K562 (cell line): Measurements from ENCODE around the gene ASB18. TPM values are rescaled to one million over a fixed set of nuclear protein-coding genes. Genes with fewer than 3 reads are reported as not detected.

Experiments
- ATAC-seq: fragments of 200-7000 bp; cut with Tn5 transposase; 3 replicates; pipeline ENCODE4 v1.9.1; 2020; ENCODE audit warnings: moderate library complexity
- BruUV-seq: library from RNA; stranded (reverse); fragments of 400-500 nt; replicated peaks from 2 replicates; lab custom pipeline; 2021; lab: Mats Ljungman, UMichigan
- CTCF ChIA-PET: fragments of 300-600 bp; formaldehyde crosslinking; extraction: SDS; loops from one replicate; lab custom pipeline; 2021; ENCODE audit warnings: low intra/inter-chr PET ratio; lab: Yijun Ruan, JAX
- POLR2A ChIA-PET: fragments of 300-600, 350-650 bp; sonication (Branson Sonifier 250); formaldehyde crosslinking; extraction: SDS; loops from one replicate; lab custom pipeline; 2021; ENCODE audit warnings: antibody characterized with exemption, inconsistent platforms; lab: Yijun Ruan, JAX
- DNase-seq, 4 experiments: peaks; one replicate each; pipeline versions ENCODE4 v3.0.0 to v3.0.0-alpha.2; 2011 to 2018; ENCODE audit warnings: low spot score in 3 of 4, mixed read lengths in 3 of 4; ENCODE audit errors: extremely low read depth in 1 of 4
- FAIRE-seq: peaks from 2 replicates; lab custom pipeline; 2011; peaks lifted over from hg19 to GRCh38; lab: Jason Lieb, UNC
- H2AFZ ChIP-seq: 2 replicates; pipeline ENCODE4 v1.6.0; 2011; ENCODE audit warnings: low read depth, low read length, control low read depth, inconsistent platforms
- H3K27ac ChIP-seq: fragments of 200-600 bp; 3 replicates; pipeline ENCODE4 v1.8.0; 2011; ENCODE audit warnings: low read depth, mild to moderate bottlenecking, control low read depth, inconsistent platforms, low read length, moderate library complexity, mixed read lengths; ENCODE audit errors: extremely low read depth
- H3K27me3 ChIP-seq, 2 experiments: fragments of 300-600 bp in 1 of 2; 2 replicates in 1 of 2; 3 replicates in 1 of 2; pipeline versions ENCODE4 v1.6.0 to v1.8.0; 2011; ENCODE audit warnings: inconsistent platforms in 2 of 2, low read length in 2 of 2, mild to moderate bottlenecking in 1 of 2, mixed read lengths in 1 of 2, moderate library complexity in 1 of 2; ENCODE audit not compliant: control insufficient read depth in 2 of 2, insufficient read depth in 2 of 2
- H3K36me3 ChIP-seq: fragments of 300-600 bp; 3 replicates; pipeline ENCODE4 v1.8.0; 2011; ENCODE audit warnings: mild to moderate bottlenecking, low read length, inconsistent platforms; ENCODE audit not compliant: control insufficient read depth, insufficient read depth
- H3K4me1 ChIP-seq, 2 experiments: fragments of 200-600 bp in 1 of 2; replicated peaks in 1 of 2; 2 replicates in 1 of 2; 3 replicates in 1 of 2; pipeline versions ENCODE4 v1.5.1 to v1.8.0; 2011; ENCODE audit warnings: inconsistent platforms in 2 of 2, low read length in 2 of 2, mild to moderate bottlenecking in 1 of 2, mixed read lengths in 1 of 2, moderate library complexity in 1 of 2; ENCODE audit not compliant: control insufficient read depth in 2 of 2, insufficient read depth in 2 of 2
- H3K4me2 ChIP-seq: 2 replicates; pipeline ENCODE4 v1.6.1; 2011; ENCODE audit warnings: low read length, control low read depth, inconsistent platforms, mixed read lengths; ENCODE audit not compliant: insufficient read depth
- H3K4me3 ChIP-seq: fragments of 200-600 bp; sonication (generic), shearing (Covaris generic); 2 replicates; pipeline ENCODE4 v1.5.1; 2016; ENCODE audit warnings: control low read depth, inconsistent platforms
- H3K79me2 ChIP-seq: fragments of 200-600 bp; 3 replicates; pipeline ENCODE4 v1.8.0; 2011; ENCODE audit warnings: low read length, inconsistent platforms; ENCODE audit not compliant: control insufficient read depth, insufficient read depth
- H3K9ac ChIP-seq, 2 experiments: 2 replicates each; pipeline versions ENCODE4 v1.6.0 to v1.6.1; 2011; ENCODE audit warnings: low read depth in 2 of 2, low read length in 2 of 2, control low read depth in 1 of 2, inconsistent platforms in 1 of 2, mild to moderate bottlenecking in 1 of 2, mixed read lengths in 1 of 2; ENCODE audit not compliant: insufficient read depth in 1 of 2
- H3K9me1 ChIP-seq: one replicate; pipeline ENCODE4 v1.6.0; 2011; ENCODE audit warnings: inconsistent platforms, mild to moderate bottlenecking, low read length, moderate library complexity; ENCODE audit not compliant: control insufficient read depth, insufficient read depth
- H3K9me3 ChIP-seq: replicated peaks from 2 replicates; pipeline ENCODE4 v1.5.1; 2011; ENCODE audit warnings: low read depth, low read length, inconsistent platforms; ENCODE audit not compliant: control insufficient read depth, insufficient read depth
- H4K20me1 ChIP-seq: replicated peaks from 2 replicates; pipeline ENCODE4 v1.6.1; 2011; ENCODE audit warnings: low read length, inconsistent platforms, mixed read lengths; ENCODE audit not compliant: control insufficient read depth, insufficient read depth
- CCAR2 ChIP-seq: fragments of 200-400 bp; formaldehyde crosslinking; IDR thresholded peaks from 2 replicates; pipeline ENCODE4 v1.6.1; 2017; ENCODE audit warnings: mild to moderate bottlenecking, low read depth, low read length
- DNMT1 ChIP-seq: fragments of 450-650 bp; IDR thresholded peaks from 2 replicates; pipeline ENCODE4 v1.6.1; 2016; ENCODE audit warnings: antibody characterized with exemption, mild to moderate bottlenecking
- GTF2E2 ChIP-seq: fragments of 200-800 bp; sonication (Bioruptor generic); IDR thresholded peaks from 2 replicates; pipeline ENCODE4 v1.6.1; 2016; ENCODE audit warnings: missing genetic modification characterization, missing compliant biosample characterization
- KLF16 ChIP-seq: IDR thresholded peaks from 2 replicates; pipeline ENCODE4 v1.6.1; 2016; ENCODE audit warnings: antibody characterized with exemption
- TFAM ChIP-seq: fragments of 250-450 bp; sonication (Bioruptor Pico); conservative IDR thresholded peaks from 2 replicates; pipeline ENCODE4 v1.5.0; 2021; ENCODE audit warnings: mild to moderate bottlenecking, moderate library complexity
- ZBTB5 ChIP-seq: fragments of 450-650 bp; IDR thresholded peaks from 2 replicates; pipeline ENCODE4 v1.6.1; 2017; ENCODE audit warnings: antibody characterized with exemption
- ZNF584 ChIP-seq: fragments of 200-800 bp; sonication (Bioruptor generic); IDR thresholded peaks from 2 replicates; pipeline ENCODE4 v1.6.1; 2016; ENCODE audit warnings: low read depth, mild to moderate bottlenecking, missing genetic modification characterization, missing compliant biosample characterization
- WGBS: fragments of 100-300 bp; shearing (Covaris generic); methylation state at CpG from one replicate; pipeline ENCODE4 v1.1.6; 2016; ENCODE audit warnings: low coverage, mixed read lengths; ENCODE audit not compliant: insufficient coverage; ENCODE audit errors: missing lambda C conversion rate; 5-methylcytosine and 5-hydroxymethylcytosine counted together
- in situ Hi-C: fragments of 300-500 bp; cut with MboI; formaldehyde crosslinking; loops from 4 replicates; pipeline ENCODE4 v1.15.0; 2018; ENCODE audit warnings: inconsistent platforms, mixed read lengths
- intact Hi-C: fragments of 100-400 bp; cut with micrococcal nuclease; formaldehyde crosslinking; loops from 2 replicates; pipeline ENCODE4 v1.14.2; 2022
- polyA plus RNA-seq, 8 experiments: library from polyadenylated mRNA; depleted of rRNA in 4 of 8; stranded (reverse) in 5 of 8; unstranded in 3 of 8; fragments of >200 nt; fragmentation: Nextera tagmentation in 2 of 8; fragmentation: Illumina TruSeq in 1 of 8; extraction: Ambion mirVana in 2 of 8; extraction: Trizol in 1 of 8; gene quantifications; 2 replicates each; pipeline versions ENCODE4 v1.2.1 to v1.2.3, GENCODE V29; 2011 to 2014; ENCODE audit warnings: inconsistent platforms in 1 of 8, missing spikeins in 1 of 8
- total RNA-seq, 7 experiments: library from RNA; depleted of rRNA in 6 of 7; stranded (reverse); fragments of >200 nt in 6 of 7; fragmentation: Illumina TruSeq in 2 of 7; extraction: Trizol in 2 of 7; gene quantifications; 2 replicates each; pipeline versions ENCODE4 v1.2.1 to v1.2.3, GENCODE V29; 2011 to 2021; ENCODE audit warnings: low replicate concordance in 1 of 7
- TF ChIP-seq, protein P1 (sequence below): sonication (generic); formaldehyde crosslinking; IDR thresholded peaks from 2 replicates; pipeline ENCODE4 v1.4.0; 2020; ENCODE audit warnings: mild to moderate bottlenecking, missing genetic modification reagents
- TF ChIP-seq, protein P2 (sequence below): fragments of 250-450 bp; sonication (Bioruptor Pico); IDR thresholded peaks from 2 replicates; pipeline ENCODE4 v1.8.0; 2021; ENCODE audit warnings: moderate library complexity, mild to moderate bottlenecking, inconsistent platforms
- TF ChIP-seq, protein P3 (sequence below): sonication (generic); formaldehyde crosslinking; IDR thresholded peaks from 2 replicates; pipeline ENCODE4 v1.8.0; 2022; ENCODE audit warnings: mild to moderate bottlenecking, missing genetic modification reagents

ASB18 gene
- total and polyA plus RNA-seq, 9 of the 15 experiments (the other 6 are each of a cell fraction or from before 2014, with no cell fraction given) = not detected

DNA sequence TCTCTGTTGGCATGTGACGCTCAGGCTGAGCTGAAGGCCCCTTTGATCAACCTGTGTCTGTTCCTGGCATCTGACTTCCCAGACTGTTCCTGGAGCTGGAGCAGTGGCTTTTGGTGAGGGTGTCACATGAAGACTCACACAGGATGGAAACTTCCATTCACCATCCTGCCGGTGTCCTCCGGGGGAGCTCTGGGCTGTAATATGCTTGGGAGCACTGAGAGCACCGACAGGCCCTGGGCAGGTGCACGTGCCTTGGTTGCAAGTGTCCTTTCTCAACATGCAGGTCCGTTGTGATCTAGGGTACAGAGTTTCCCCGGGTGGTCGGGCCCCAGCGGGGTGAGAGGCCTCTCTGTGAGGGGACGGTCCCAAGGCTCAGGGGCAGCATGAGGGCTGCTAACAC lies 71.2 kb downstream of the ASB18 start:
- BruUV-seq = no TSS peak
- TF ChIP-seq DNMT1 (no peak), ZNF584 (CRISPR knock-in tag) (no peak), CCAR2 (no peak), TFAM (no peak), ZBTB5 (no peak), GTF2E2 (tag) (no peak), KLF16 (no peak)
- TF ChIP-seq, protein P1, sequence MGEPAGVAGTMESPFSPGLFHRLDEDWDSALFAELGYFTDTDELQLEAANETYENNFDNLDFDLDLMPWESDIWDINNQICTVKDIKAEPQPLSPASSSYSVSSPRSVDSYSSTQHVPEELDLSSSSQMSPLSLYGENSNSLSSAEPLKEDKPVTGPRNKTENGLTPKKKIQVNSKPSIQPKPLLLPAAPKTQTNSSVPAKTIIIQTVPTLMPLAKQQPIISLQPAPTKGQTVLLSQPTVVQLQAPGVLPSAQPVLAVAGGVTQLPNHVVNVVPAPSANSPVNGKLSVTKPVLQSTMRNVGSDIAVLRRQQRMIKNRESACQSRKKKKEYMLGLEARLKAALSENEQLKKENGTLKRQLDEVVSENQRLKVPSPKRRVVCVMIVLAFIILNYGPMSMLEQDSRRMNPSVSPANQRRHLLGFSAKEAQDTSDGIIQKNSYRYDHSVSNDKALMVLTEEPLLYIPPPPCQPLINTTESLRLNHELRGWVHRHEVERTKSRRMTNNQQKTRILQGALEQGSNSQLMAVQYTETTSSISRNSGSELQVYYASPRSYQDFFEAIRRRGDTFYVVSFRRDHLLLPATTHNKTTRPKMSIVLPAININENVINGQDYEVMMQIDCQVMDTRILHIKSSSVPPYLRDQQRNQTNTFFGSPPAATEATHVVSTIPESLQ (CRISPR knock-in tag) = no peak
- TF ChIP-seq, protein P2, sequence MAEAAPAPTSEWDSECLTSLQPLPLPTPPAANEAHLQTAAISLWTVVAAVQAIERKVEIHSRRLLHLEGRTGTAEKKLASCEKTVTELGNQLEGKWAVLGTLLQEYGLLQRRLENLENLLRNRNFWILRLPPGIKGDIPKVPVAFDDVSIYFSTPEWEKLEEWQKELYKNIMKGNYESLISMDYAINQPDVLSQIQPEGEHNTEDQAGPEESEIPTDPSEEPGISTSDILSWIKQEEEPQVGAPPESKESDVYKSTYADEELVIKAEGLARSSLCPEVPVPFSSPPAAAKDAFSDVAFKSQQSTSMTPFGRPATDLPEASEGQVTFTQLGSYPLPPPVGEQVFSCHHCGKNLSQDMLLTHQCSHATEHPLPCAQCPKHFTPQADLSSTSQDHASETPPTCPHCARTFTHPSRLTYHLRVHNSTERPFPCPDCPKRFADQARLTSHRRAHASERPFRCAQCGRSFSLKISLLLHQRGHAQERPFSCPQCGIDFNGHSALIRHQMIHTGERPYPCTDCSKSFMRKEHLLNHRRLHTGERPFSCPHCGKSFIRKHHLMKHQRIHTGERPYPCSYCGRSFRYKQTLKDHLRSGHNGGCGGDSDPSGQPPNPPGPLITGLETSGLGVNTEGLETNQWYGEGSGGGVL (CRISPR knock-in tag) = no peak
- TF ChIP-seq, protein P3, sequence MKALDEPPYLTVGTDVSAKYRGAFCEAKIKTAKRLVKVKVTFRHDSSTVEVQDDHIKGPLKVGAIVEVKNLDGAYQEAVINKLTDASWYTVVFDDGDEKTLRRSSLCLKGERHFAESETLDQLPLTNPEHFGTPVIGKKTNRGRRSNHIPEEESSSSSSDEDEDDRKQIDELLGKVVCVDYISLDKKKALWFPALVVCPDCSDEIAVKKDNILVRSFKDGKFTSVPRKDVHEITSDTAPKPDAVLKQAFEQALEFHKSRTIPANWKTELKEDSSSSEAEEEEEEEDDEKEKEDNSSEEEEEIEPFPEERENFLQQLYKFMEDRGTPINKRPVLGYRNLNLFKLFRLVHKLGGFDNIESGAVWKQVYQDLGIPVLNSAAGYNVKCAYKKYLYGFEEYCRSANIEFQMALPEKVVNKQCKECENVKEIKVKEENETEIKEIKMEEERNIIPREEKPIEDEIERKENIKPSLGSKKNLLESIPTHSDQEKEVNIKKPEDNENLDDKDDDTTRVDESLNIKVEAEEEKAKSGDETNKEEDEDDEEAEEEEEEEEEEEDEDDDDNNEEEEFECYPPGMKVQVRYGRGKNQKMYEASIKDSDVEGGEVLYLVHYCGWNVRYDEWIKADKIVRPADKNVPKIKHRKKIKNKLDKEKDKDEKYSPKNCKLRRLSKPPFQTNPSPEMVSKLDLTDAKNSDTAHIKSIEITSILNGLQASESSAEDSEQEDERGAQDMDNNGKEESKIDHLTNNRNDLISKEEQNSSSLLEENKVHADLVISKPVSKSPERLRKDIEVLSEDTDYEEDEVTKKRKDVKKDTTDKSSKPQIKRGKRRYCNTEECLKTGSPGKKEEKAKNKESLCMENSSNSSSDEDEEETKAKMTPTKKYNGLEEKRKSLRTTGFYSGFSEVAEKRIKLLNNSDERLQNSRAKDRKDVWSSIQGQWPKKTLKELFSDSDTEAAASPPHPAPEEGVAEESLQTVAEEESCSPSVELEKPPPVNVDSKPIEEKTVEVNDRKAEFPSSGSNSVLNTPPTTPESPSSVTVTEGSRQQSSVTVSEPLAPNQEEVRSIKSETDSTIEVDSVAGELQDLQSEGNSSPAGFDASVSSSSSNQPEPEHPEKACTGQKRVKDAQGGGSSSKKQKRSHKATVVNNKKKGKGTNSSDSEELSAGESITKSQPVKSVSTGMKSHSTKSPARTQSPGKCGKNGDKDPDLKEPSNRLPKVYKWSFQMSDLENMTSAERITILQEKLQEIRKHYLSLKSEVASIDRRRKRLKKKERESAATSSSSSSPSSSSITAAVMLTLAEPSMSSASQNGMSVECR (CRISPR knock-in tag) = no peak
- TF ChIP-seq, all 486 proteins: peak for 0
- no peak overlapping the region for H3K4me3 ChIP-seq
- no peak overlapping the region for H3K27ac ChIP-seq
- in situ Hi-C loops = no loop called here
- H3K27me3 ChIP-seq = peaks cover 0 to 25% of the 10 kb centered on the region in 2 experiments; a peak in 2 of 5 replicates
- no peaks in the 10 kb centered on the region for H3K36me3 ChIP-seq
- H3K9me1 ChIP-seq = no peaks in the 10 kb centered on the region
- H3K9ac ChIP-seq = no peak overlapping the region
- POLR2A ChIA-PET = no interaction called here
- no peaks in the 10 kb centered on the region for H4K20me1 ChIP-seq
- no peak overlapping the region for H2AFZ ChIP-seq
- no peak for ATAC-seq
- CTCF ChIA-PET = no interaction called here
- intact Hi-C loops = no loop called here
- H3K4me2 ChIP-seq = no peak overlapping the region
- FAIRE-seq = no peak
- no peaks in the 10 kb centered on the region for H3K79me2 ChIP-seq
- WGBS = 5% methylated on average over 8 of the region's 10 CpGs
- H3K4me1 ChIP-seq = no peaks in the 10 kb centered on the region
- no peak for DNase-seq
- no peaks in the 10 kb centered on the region for H3K9me3 ChIP-seq
